SK-N-SH treated with all-trans-retinoic acid at 6 μM for 48 hours (cell line): ENCODE data around the gene SYNDIG1.

Experiments
- ATAC-seq: fragments of 200-7000 bp; cut with Tn5 transposase; 3 replicates; pipeline ENCODE4 v1.9.1; 2020; ENCODE audit warnings: mild to moderate bottlenecking, moderate library complexity
- ARNTL ChIP-seq: fragments of 450-650 bp; formaldehyde crosslinking; IDR thresholded peaks from 2 replicates; pipeline ENCODE4 v1.5.0; 2020; ENCODE audit warnings: low read depth, mild to moderate bottlenecking, moderate library complexity, borderline replicate concordance
- BACH2 ChIP-seq: fragments of 250-450 bp; sonication (Bioruptor Pico); IDR thresholded peaks from 2 replicates; pipeline ENCODE4 v1.9.0; 2021; ENCODE audit warnings: mild to moderate bottlenecking, borderline replicate concordance
- CSDC2 ChIP-seq: fragments of 250-450 bp; sonication (Bioruptor Pico); IDR thresholded peaks from 2 replicates; pipeline ENCODE4 v1.5.0; 2020; ENCODE audit warnings: mild to moderate bottlenecking, moderate library complexity
- CSRNP3 ChIP-seq: fragments of 250-450 bp; sonication (Bioruptor Pico); IDR thresholded peaks from 2 replicates; pipeline ENCODE4 v1.5.1; 2021; ENCODE audit warnings: mild to moderate bottlenecking, moderate library complexity
- ESRRG ChIP-seq: fragments of 250-450 bp; sonication (Bioruptor Pico); IDR thresholded peaks from 2 replicates; pipeline ENCODE4 v1.6.1; 2021; ENCODE audit warnings: mild to moderate bottlenecking
- GLIS3 ChIP-seq: fragments of 250-450 bp; sonication (Bioruptor Pico); IDR thresholded peaks from 2 replicates; pipeline ENCODE4 v1.5.0; 2020; ENCODE audit warnings: mild to moderate bottlenecking, moderate library complexity
- ISL1 ChIP-seq: fragments of 250-450 bp; sonication (Bioruptor Pico); IDR thresholded peaks from 2 replicates; pipeline ENCODE4 v2.1.2; 2022; ENCODE audit warnings: mild to moderate bottlenecking, moderate library complexity
- OSR1 ChIP-seq: fragments of 250-450 bp; sonication (Bioruptor Pico); IDR thresholded peaks from 2 replicates; pipeline ENCODE4 v1.8.0; 2022; ENCODE audit warnings: moderate library complexity, mild to moderate bottlenecking, inconsistent platforms
- PATZ1 ChIP-seq: fragments of 250-450 bp; sonication (Bioruptor Pico); IDR thresholded peaks from 2 replicates; pipeline ENCODE4 v1.8.0; 2020; ENCODE audit warnings: mild to moderate bottlenecking, moderate library complexity, borderline replicate concordance
- PPARA ChIP-seq: fragments of 250-450 bp; sonication (Bioruptor Pico); IDR thresholded peaks from 2 replicates; pipeline ENCODE4 v1.5.0; 2020; ENCODE audit warnings: mild to moderate bottlenecking, borderline replicate concordance
- RARB ChIP-seq: fragments of 250-450 bp; sonication (Bioruptor Pico); IDR thresholded peaks from 2 replicates; pipeline ENCODE4 v1.8.0; 2021; ENCODE audit warnings: mild to moderate bottlenecking, moderate library complexity
- SNAI2 ChIP-seq: fragments of 250-450 bp; sonication (Bioruptor Pico); IDR thresholded peaks from 2 replicates; pipeline ENCODE4 v1.5.0; 2020; ENCODE audit warnings: mild to moderate bottlenecking, moderate library complexity
- TOX ChIP-seq: fragments of 250-450 bp; sonication (Bioruptor Pico); IDR thresholded peaks from 2 replicates; pipeline ENCODE4 v1.8.0; 2021; ENCODE audit warnings: mild to moderate bottlenecking, moderate library complexity, borderline replicate concordance
- ZC3H10 ChIP-seq: fragments of 250-450 bp; sonication (Bioruptor Pico); IDR thresholded peaks from 2 replicates; pipeline ENCODE4 v1.5.1; 2021; ENCODE audit warnings: mild to moderate bottlenecking, moderate library complexity
- ZFP3 ChIP-seq: fragments of 250-450 bp; sonication (Bioruptor Pico); IDR thresholded peaks from 2 replicates; pipeline ENCODE4 v1.5.0; 2020; ENCODE audit warnings: mild to moderate bottlenecking, moderate library complexity
- ZFP30 ChIP-seq: fragments of 450-650 bp; formaldehyde crosslinking; IDR thresholded peaks from 2 replicates; pipeline ENCODE4 v1.5.0; 2022; ENCODE audit warnings: mild to moderate bottlenecking, moderate library complexity
- ZNF565 ChIP-seq: fragments of 450-650 bp; formaldehyde crosslinking; conservative IDR thresholded peaks from 2 replicates; pipeline ENCODE4 v1.5.0; 2020; ENCODE audit warnings: low read depth, mild to moderate bottlenecking, moderate library complexity
- ZNF70 ChIP-seq: fragments of 450-650 bp; formaldehyde crosslinking; IDR thresholded peaks from 2 replicates; pipeline ENCODE4 v1.5.0; 2020; ENCODE audit warnings: mild to moderate bottlenecking, moderate library complexity
- ZNF8 ChIP-seq: fragments of 450-650 bp; formaldehyde crosslinking; IDR thresholded peaks from 2 replicates; pipeline ENCODE4 v1.5.0; 2020; ENCODE audit warnings: mild to moderate bottlenecking, moderate library complexity
- TF ChIP-seq, protein P1 (sequence below): fragments of 250-450 bp; sonication (Bioruptor Pico); IDR thresholded peaks from 2 replicates; pipeline ENCODE4 v1.8.0; 2021; ENCODE audit warnings: low read depth, mild to moderate bottlenecking, moderate library complexity, borderline replicate concordance
- TF ChIP-seq, protein P2 (sequence below): fragments of 250-450 bp; sonication (Bioruptor Pico); IDR thresholded peaks from 2 replicates; pipeline ENCODE4 v1.5.1; 2020; ENCODE audit warnings: low read depth, mild to moderate bottlenecking, moderate library complexity

Gene SYNDIG1

GRCh38 chr20:24472426-24472825 is 3.0 kb downstream of the SYNDIG1 start:
- ATAC-seq = no peak
- TF ChIP-seq ZNF565 (CRISPR knock-in tag) (no peak), ZFP30 (CRISPR knock-in tag) (no peak), ZNF70 (no peak), PPARA (CRISPR knock-in tag) (no peak)
- TF ChIP-seq, protein P1, sequence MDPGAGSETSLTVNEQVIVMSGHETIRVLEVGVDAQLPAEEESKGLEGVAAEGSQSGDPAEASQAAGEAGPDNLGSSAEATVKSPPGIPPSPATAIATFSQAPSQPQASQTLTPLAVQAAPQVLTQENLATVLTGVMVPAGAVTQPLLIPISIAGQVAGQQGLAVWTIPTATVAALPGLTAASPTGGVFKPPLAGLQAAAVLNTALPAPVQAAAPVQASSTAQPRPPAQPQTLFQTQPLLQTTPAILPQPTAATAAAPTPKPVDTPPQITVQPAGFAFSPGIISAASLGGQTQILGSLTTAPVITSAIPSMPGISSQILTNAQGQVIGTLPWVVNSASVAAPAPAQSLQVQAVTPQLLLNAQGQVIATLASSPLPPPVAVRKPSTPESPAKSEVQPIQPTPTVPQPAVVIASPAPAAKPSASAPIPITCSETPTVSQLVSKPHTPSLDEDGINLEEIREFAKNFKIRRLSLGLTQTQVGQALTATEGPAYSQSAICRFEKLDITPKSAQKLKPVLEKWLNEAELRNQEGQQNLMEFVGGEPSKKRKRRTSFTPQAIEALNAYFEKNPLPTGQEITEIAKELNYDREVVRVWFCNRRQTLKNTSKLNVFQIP (CRISPR knock-in tag) = no peak

- TF ChIP-seq CSDC2 (CRISPR knock-in tag) (no peak), PPARA (CRISPR knock-in tag) (no peak), OSR1 (no peak), BACH2 (no peak), SNAI2 (CRISPR knock-in tag) (no peak), ZFP3 (no peak), ZNF8 (CRISPR knock-in tag) (no peak), GLIS3 (CRISPR knock-in tag) (no peak)
- TF ChIP-seq, protein P2, sequence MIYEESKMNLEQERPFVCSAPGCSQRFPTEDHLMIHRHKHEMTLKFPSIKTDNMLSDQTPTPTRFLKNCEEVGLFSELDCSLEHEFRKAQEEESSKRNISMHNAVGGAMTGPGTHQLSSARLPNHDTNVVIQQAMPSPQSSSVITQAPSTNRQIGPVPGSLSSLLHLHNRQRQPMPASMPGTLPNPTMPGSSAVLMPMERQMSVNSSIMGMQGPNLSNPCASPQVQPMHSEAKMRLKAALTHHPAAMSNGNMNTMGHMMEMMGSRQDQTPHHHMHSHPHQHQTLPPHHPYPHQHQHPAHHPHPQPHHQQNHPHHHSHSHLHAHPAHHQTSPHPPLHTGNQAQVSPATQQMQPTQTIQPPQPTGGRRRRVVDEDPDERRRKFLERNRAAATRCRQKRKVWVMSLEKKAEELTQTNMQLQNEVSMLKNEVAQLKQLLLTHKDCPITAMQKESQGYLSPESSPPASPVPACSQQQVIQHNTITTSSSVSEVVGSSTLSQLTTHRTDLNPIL (CRISPR knock-in tag) = no peak
- no peak for ATAC-seq
These were observed 4.2 kb downstream of the SYNDIG1 start for GRCh38 chr20:24473435-24474223.

DNA sequence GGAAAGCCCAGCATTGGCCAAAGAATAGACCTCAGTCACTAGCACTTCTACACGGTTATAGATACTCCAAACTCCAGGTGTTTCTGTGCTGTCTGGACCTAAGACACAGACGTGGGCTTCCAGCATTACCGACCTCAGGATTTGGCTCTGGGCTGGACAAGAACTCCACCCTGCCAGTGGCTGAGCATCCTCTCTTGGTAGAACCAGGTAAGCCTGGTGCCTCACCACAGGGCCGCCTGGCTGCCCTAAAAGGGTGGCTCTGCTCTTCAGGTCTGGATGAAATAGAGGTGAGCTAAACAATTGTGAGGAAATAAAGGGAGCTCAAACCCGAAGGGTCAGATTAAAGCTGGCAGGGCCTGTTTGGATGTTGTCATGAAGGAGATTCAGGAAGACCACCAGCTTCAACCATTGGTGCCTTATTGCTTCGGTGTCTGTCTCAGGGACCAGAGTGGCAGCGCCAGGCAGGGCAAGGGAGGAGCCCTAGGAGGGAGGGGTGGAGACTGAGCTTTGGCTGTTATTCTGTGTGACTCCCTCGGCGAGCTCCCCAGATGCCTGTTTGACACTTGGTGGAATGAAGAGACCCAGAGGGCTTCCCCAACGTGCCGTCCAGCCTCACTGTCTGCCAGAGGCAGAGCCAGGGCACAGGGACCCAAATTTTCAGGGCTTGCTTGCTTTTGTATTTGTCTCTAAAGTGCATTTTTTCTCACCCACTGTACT is 8.6 kb downstream of the SYNDIG1 start:
- ATAC-seq = no peak
- no peak for TF ChIP-seq ARNTL (CRISPR knock-in tag)
- no peak for TF ChIP-seq ZNF565 (CRISPR knock-in tag)
- no peak for TF ChIP-seq ZC3H10 (CRISPR knock-in tag)
- TF ChIP-seq SNAI2 (CRISPR knock-in tag) = no peak
- TF ChIP-seq CSRNP3 (CRISPR knock-in tag) = no peak
- TF ChIP-seq ZFP3 = no peak
- no peak for TF ChIP-seq PPARA (CRISPR knock-in tag)
- no peak for TF ChIP-seq ZFP30 (CRISPR knock-in tag)
- no peak for TF ChIP-seq BACH2

GRCh38 chr20:24478584-24478983 is 9.2 kb downstream of the SYNDIG1 start:
- ATAC-seq = no peak
- no peak for TF ChIP-seq BACH2
- no peak for TF ChIP-seq ZFP3
- no peak for TF ChIP-seq ZC3H10 (CRISPR knock-in tag)
- TF ChIP-seq ZNF8 (CRISPR knock-in tag) = no peak
- TF ChIP-seq SNAI2 (CRISPR knock-in tag) = no peak
- TF ChIP-seq, protein P1 (CRISPR knock-in tag) = no peak
- TF ChIP-seq CSRNP3 (CRISPR knock-in tag) = no peak
- TF ChIP-seq ISL1 (CRISPR knock-in tag) = no peak
- TF ChIP-seq ZNF565 (CRISPR knock-in tag) = no peak
- TF ChIP-seq GLIS3 (CRISPR knock-in tag) = no peak
- TF ChIP-seq ESRRG (CRISPR knock-in tag) = no peak
- TF ChIP-seq RARB = no peak
- no peak for TF ChIP-seq CSDC2 (CRISPR knock-in tag)
- TF ChIP-seq PATZ1 (CRISPR knock-in tag) = no peak
- no peak for TF ChIP-seq ZFP30 (CRISPR knock-in tag)
- TF ChIP-seq TOX (CRISPR knock-in tag) = no peak
- TF ChIP-seq ARNTL (CRISPR knock-in tag) = no peak
- no peak for TF ChIP-seq PPARA (CRISPR knock-in tag)
